ENCODE measurements around the gene NLN.
"Not testable (repeated sequence)": the region's sequence is repeated elsewhere in the genome, so short reads cannot be mapped to it uniquely, and the experiment has no call there.

Gene NLN

GRCh38 chr5:65766781-65767180 is 44.8 kb downstream of the NLN start:
- Mint-ChIP-seq H3K27ac (ENCODE audit: low read depth) (no peak overlapping the region), H3K9me3 (no peaks in the 10 kb centered on the region), H3K36me3 (ENCODE audit: insufficient read depth) (no peaks in the 10 kb centered on the region), H3K4me3 (no peak overlapping the region), H3K4me1 (no peaks in the 10 kb centered on the region), H3K27me3 (no peaks in the 10 kb centered on the region)
- DNase-seq (ENCODE audit: low spot score in 2 of 2) (no peak), ATAC-seq (replicated peaks; ENCODE audit: extremely low read depth, poor library complexity, severe bottlenecking) (no peak)

GRCh38 chr5:65767565-65767964 is 45.6 kb downstream of the NLN start:
- no peak overlapping the region for H3K4me3 Mint-ChIP-seq
- no peaks in the 10 kb centered on the region for H3K27me3 Mint-ChIP-seq
- DNase-seq (ENCODE audit: low spot score in 2 of 2) (no peak), ATAC-seq (replicated peaks; ENCODE audit: extremely low read depth, poor library complexity, severe bottlenecking) (no peak)
- no peaks in the 10 kb centered on the region for H3K36me3 Mint-ChIP-seq (ENCODE audit: insufficient read depth)
- no peaks in the 10 kb centered on the region for H3K9me3 Mint-ChIP-seq
- H3K27ac Mint-ChIP-seq (ENCODE audit: low read depth), result no peak overlapping the region
- no peaks in the 10 kb centered on the region for H3K4me1 Mint-ChIP-seq

DNA sequence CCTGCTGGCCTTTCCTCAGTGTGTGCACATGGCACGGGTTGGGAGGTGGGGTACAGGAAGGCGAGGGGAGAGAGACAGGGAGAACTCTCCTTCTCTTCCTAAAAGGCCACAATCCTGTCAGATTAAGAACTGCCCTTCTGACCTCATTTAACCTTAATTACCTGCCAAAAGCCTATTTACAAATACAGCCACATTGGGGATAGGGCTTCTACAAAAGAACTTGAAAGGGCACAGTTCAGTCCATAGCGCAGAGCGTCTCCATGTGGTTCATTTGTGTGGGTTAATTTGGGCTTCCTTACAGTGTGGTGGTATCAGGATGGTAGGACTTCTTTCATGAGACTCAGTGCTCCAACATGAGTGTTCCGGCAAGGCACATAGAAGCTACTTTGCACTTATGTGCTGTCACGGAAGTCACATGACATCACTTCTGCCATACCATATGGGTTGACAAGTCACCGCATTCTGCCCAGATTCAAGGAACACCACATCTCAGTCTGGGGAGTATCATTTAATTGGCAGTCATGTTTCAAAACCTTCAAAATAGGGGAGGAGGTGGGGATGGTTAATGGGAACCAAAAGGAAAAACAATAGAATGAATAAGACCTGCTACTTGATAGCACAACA is 46.8 kb downstream of the NLN start:
- no peak for ATAC-seq (replicated peaks; ENCODE audit: extremely low read depth, poor library complexity, severe bottlenecking)
- no peaks in the 10 kb centered on the region for H3K36me3 Mint-ChIP-seq (ENCODE audit: insufficient read depth)
- no peak overlapping the region for H3K4me3 Mint-ChIP-seq

GRCh38 chr5:65769539-65769938 is 47.5 kb downstream of the NLN start:
- DNase-seq (ENCODE audit: low spot score in 2 of 2) (no peak), ATAC-seq (replicated peaks; ENCODE audit: extremely low read depth, poor library complexity, severe bottlenecking) (no peak)
- no peaks in the 10 kb centered on the region for H3K36me3 Mint-ChIP-seq (ENCODE audit: insufficient read depth)
- H3K4me1 Mint-ChIP-seq, result no peaks in the 10 kb centered on the region
- no peaks in the 10 kb centered on the region for H3K9me3 Mint-ChIP-seq
- H3K27me3 Mint-ChIP-seq, result no peaks in the 10 kb centered on the region
- no peak overlapping the region for H3K27ac Mint-ChIP-seq (ENCODE audit: low read depth)
- H3K4me3 Mint-ChIP-seq, result no peak overlapping the region

More for the DNA sequence above, 46.8 kb downstream of the NLN start:
- no peak overlapping the region for H3K27ac Mint-ChIP-seq (ENCODE audit: low read depth)
- no peaks in the 10 kb centered on the region for H3K4me1 Mint-ChIP-seq
- H3K9me3 Mint-ChIP-seq, result no peaks in the 10 kb centered on the region
- DNase-seq (ENCODE audit: low spot score in 2 of 2), result no peak
- no peaks in the 10 kb centered on the region for H3K27me3 Mint-ChIP-seq

GRCh38 chr5:65771266-65771665 is 49.3 kb downstream of the NLN start:
- H3K36me3 Mint-ChIP-seq (ENCODE audit: insufficient read depth), result no peaks in the 10 kb centered on the region
- no peaks in the 10 kb centered on the region for H3K27me3 Mint-ChIP-seq
- H3K27ac Mint-ChIP-seq (ENCODE audit: low read depth), result no peak overlapping the region
- H3K4me3 Mint-ChIP-seq, result no peak overlapping the region
- ATAC-seq (replicated peaks; ENCODE audit: extremely low read depth, poor library complexity, severe bottlenecking), result no peak
- no peak for DNase-seq (ENCODE audit: low spot score in 2 of 2)
- no peaks in the 10 kb centered on the region for H3K9me3 Mint-ChIP-seq
- no peaks in the 10 kb centered on the region for H3K4me1 Mint-ChIP-seq

DNA sequence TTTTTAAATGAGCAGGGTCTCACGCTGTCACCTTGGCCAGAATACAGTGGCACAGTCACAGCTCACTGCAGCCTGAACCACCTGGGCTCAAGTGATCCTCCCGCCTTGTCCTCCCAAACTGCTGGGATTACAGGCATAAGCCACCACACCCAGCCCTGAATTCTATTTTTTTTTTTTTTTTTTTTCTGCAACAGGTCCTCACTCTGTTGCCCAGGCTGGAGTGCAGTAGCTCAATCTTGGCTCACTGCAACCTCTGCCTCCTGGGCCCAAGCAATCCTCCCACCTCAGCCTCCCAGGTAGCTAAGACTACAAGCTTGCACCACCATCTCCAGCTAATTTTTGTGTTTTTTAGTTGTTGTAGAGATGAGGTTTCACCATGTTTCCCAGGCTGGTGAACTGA is 51.0 kb downstream of the NLN start:
- not testable (repeated sequence) for DNase-seq (ENCODE audit: low spot score in 2 of 2)

GRCh38 chr5:65774346-65774745 is 52.3 kb downstream of the NLN start:
- ATAC-seq (replicated peaks; ENCODE audit: extremely low read depth, poor library complexity, severe bottlenecking), result no peak
- Mint-ChIP-seq H3K27ac (ENCODE audit: low read depth) (no peak overlapping the region), H3K27me3 (no peaks in the 10 kb centered on the region), H3K4me3 (no peak overlapping the region), H3K36me3 (ENCODE audit: insufficient read depth) (no peaks in the 10 kb centered on the region), H3K4me1 (peaks cover under 1% of the 10 kb centered on the region), H3K9me3 (no peaks in the 10 kb centered on the region)
- no peak for DNase-seq (ENCODE audit: low spot score in 2 of 2)

More for the DNA sequence above, 51.0 kb downstream of the NLN start:
- H3K27me3 Mint-ChIP-seq; ATAC-seq (replicated peaks; ENCODE audit: extremely low read depth, poor library complexity, severe bottlenecking); H3K4me3 Mint-ChIP-seq; H3K9me3 Mint-ChIP-seq; H3K4me1 Mint-ChIP-seq; H3K36me3 Mint-ChIP-seq (ENCODE audit: insufficient read depth); H3K27ac Mint-ChIP-seq (ENCODE audit: low read depth): not testable (repeated sequence)

DNA sequence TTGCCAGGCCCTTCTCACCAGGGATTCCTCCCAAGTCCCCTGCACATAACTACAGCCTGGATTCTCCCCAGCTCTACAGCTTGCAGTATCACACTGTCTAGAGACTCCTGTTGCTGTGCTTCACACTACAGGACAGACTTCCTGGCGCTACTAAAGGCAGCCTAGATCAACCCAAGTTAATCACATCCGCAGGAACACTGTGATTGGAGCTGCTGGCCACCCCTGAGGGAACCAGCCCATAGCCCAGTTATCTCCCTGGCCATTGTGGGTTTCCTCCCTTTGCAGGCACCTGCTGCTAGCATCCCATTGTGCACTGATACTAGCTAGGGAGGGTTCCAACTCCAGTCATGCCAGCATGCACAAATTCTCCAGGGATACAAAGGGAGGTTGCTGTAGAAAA is 53.5 kb downstream of the NLN start:
- H3K4me1 Mint-ChIP-seq, result peaks cover 6% of the 10 kb centered on the region
- no peak overlapping the region for H3K27ac Mint-ChIP-seq (ENCODE audit: low read depth)
- no peaks in the 10 kb centered on the region for H3K27me3 Mint-ChIP-seq
- H3K9me3 Mint-ChIP-seq, result no peaks in the 10 kb centered on the region
- H3K36me3 Mint-ChIP-seq (ENCODE audit: insufficient read depth), result no peaks in the 10 kb centered on the region
- ATAC-seq (replicated peaks; ENCODE audit: extremely low read depth, poor library complexity, severe bottlenecking) (no peak), DNase-seq (ENCODE audit: low spot score in 2 of 2) (no peak)
- no peak overlapping the region for H3K4me3 Mint-ChIP-seq

DNA sequence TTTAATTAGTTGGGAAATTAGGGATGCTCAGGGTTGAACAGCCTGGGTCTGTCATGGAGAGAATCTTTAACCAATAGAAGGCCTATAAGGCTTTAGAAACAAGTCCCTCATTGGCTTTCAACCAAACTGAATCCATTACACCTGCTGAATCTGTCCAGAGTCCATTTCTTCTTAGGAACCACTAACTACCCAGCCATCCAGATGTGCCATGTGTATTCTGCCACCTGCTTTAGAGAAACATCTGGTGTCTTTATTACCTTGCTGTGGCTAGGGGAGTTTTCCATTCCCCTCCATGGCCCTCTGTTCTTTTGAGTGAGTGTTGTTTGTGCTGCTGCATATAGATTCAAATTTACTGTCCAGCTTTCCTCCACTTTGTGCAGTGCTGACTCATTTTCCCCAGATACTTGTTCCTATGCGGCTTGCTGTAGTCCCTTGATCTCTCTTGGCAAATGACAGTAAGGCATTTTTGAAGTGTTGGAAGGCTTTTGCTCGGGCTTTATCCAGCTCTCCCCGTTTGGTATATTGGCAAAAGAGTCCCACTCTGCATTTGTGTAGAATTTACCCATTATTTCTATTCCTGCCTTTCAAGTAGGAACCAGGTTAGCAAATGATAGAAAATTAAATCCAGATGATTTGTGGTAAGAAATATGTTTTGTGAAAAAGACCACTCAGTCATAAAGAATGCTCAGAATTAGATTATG is 54.6 kb downstream of the NLN start:
- no peaks in the 10 kb centered on the region for H3K36me3 Mint-ChIP-seq (ENCODE audit: insufficient read depth)
- no peaks in the 10 kb centered on the region for H3K9me3 Mint-ChIP-seq
- no peak overlapping the region for H3K27ac Mint-ChIP-seq (ENCODE audit: low read depth)
- no peaks in the 10 kb centered on the region for H3K27me3 Mint-ChIP-seq
- H3K4me1 Mint-ChIP-seq, result peaks cover 6% of the 10 kb centered on the region
- ATAC-seq (replicated peaks; ENCODE audit: extremely low read depth, poor library complexity, severe bottlenecking) (no peak), DNase-seq (ENCODE audit: low spot score in 2 of 2) (no peak)
- H3K4me3 Mint-ChIP-seq, result no peak overlapping the region

DNA sequence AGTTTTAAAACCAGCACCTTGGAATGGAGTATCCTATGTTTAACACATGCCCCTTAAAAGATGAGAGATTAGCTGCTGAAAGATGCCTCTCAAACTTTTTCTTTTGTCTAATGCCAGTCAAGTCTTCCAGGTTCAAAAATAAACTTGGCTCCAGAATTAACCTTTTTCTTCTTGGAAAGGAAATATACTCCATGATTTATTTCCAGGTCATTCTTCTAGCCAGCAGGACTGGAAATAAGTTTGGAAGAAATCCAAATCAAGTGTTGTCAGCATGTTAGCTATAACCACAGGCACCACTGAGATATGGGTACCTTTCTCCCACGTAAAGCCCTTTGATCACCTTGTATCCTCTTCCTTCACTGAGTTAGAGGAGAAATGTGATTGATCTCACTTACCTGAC is 56.1 kb downstream of the NLN start:
- Mint-ChIP-seq H3K27ac (ENCODE audit: low read depth) (no peak overlapping the region), H3K9me3 (no peaks in the 10 kb centered on the region), H3K36me3 (ENCODE audit: insufficient read depth) (no peaks in the 10 kb centered on the region), H3K4me1 (peaks cover 6% of the 10 kb centered on the region), H3K27me3 (no peaks in the 10 kb centered on the region), H3K4me3 (no peak overlapping the region)
- DNase-seq (ENCODE audit: low spot score in 2 of 2) (no peak), ATAC-seq (replicated peaks; ENCODE audit: extremely low read depth, poor library complexity, severe bottlenecking) (no peak)

- no peaks in the 10 kb centered on the region for H3K9me3 Mint-ChIP-seq
- no peak overlapping the region for H3K4me3 Mint-ChIP-seq
- peak overlapping the region; percentile 26 for H3K27ac Mint-ChIP-seq (ENCODE audit: low read depth)
- peaks cover 6% of the 10 kb centered on the region for H3K4me1 Mint-ChIP-seq
- no peaks in the 10 kb centered on the region for H3K27me3 Mint-ChIP-seq
- H3K36me3 Mint-ChIP-seq (ENCODE audit: insufficient read depth), result no peaks in the 10 kb centered on the region
- DNase-seq (ENCODE audit: low spot score in 2 of 2) (no peak), ATAC-seq (replicated peaks; ENCODE audit: extremely low read depth, poor library complexity, severe bottlenecking) (no peak)
Measured at GRCh38 chr5:65779643-65780042, 57.6 kb downstream of the NLN start.

GRCh38 chr5:65788296-65788695 is 66.3 kb downstream of the NLN start:
- not testable (repeated sequence) for DNase-seq (ENCODE audit: low spot score in 2 of 2); ATAC-seq (replicated peaks; ENCODE audit: extremely low read depth, poor library complexity, severe bottlenecking); H3K27me3 Mint-ChIP-seq; H3K27ac Mint-ChIP-seq (ENCODE audit: low read depth); H3K36me3 Mint-ChIP-seq (ENCODE audit: insufficient read depth); H3K4me3 Mint-ChIP-seq; H3K9me3 Mint-ChIP-seq
- H3K4me1 Mint-ChIP-seq, result peaks cover 11% of the 10 kb centered on the region

DNA sequence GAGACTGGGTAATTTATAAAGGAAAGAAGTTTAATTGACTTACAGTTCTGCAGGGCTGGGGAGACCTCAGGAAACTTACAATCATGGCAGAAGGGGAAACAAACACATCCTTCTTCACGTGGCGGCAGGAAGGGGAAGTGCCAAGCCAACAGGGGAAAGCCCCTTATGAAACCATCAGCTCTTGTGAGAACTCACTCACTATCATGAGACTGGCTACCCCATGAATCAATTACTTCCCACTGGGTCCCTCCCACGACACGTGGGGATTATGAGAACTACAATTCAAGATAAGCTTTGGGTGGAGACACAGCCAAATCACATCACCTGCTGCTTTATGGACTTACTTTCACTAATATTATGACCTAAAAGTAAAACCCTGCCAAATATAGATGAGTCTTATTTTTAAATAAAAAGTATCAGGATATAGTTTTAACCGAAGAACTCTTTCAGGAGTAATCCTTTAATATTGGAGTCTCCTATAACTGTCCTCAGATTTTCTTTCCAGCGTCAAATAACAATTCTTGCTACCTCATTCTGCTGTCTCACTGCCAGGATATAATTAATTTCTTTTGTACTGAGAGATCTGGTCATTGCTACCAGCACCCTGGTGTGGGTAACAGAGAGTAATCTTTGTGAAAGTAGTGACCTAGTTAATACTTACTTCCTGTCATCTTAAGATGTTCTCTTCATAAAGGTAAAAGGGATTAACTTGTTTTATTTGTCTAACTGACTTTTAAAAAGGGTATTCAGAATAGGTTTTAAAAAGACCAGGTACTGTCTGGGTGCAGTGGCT is 68.6 kb downstream of the NLN start:
- DNase-seq (ENCODE audit: low spot score in 2 of 2), result no peak
- no peaks in the 10 kb centered on the region for H3K27me3 Mint-ChIP-seq
- peaks cover 4% of the 10 kb centered on the region for H3K9me3 Mint-ChIP-seq
- H3K4me3 Mint-ChIP-seq, result no peak overlapping the region
- peaks cover 11% of the 10 kb centered on the region for H3K4me1 Mint-ChIP-seq
- peak; percentile 84 for ATAC-seq (replicated peaks; ENCODE audit: extremely low read depth, poor library complexity, severe bottlenecking)
- H3K36me3 Mint-ChIP-seq (ENCODE audit: insufficient read depth), result peaks cover 2% of the 10 kb centered on the region
- peak overlapping the region; percentile 41 for H3K27ac Mint-ChIP-seq (ENCODE audit: low read depth)
